Endometrial microvascular endothelial cells (primary cell): ENCODE measurements around the gene TESPA1. TPM values are rescaled to one million over a fixed set of nuclear protein-coding genes. Genes with fewer than 3 reads are reported as not detected.

ENCODE experiments used
- in situ Hi-C: cut with HindIII; loops from 2 replicates; pipeline ENCODE4 v1.10.0; 2017; ENCODE audit warnings: low sequenced_read_pairs, low pct_unique_long_range_greater_than_20kb; ENCODE audit errors: inconsistent ontology term
- total RNA-seq: library from RNA; depleted of rRNA; stranded (reverse); fragments of >200 nt; gene quantifications from one replicate; pipeline ENCODE4 v1.2.3, GENCODE V29; 2015; ENCODE audit errors: inconsistent ontology term

The TESPA1 gene
- total RNA-seq, 1 donor from 2014 or later = not detected

GRCh38 chr12:54924972-54925707 is 59.4 kb downstream of the TESPA1 start:
- in situ Hi-C loops = no loop called here

GRCh38 chr12:54917001-54917488 is 67.5 kb downstream of the TESPA1 start:
- in situ Hi-C loops = no loop called here

Other genes starting within 250 kb of the TESPA1 start
- gene MUCL1, start 130.2 kb downstream of the TESPA1 start, total RNA-seq = not detected
- gene NEUROD4, start 35.2 kb upstream of the TESPA1 start, total RNA-seq = not detected
- gene OR9K2, start 141.6 kb upstream of the TESPA1 start, total RNA-seq = not detected
- not detected for gene OR10A7, start 236.3 kb upstream of the TESPA1 start, total RNA-seq